ENCODE measurements around the gene ZMYM3.
"Not testable (repeated sequence)": the region's sequence is repeated elsewhere in the genome, so short reads cannot be mapped to it uniquely, and the experiment has no call there.

ZMYM3 gene
- 29.0 to 44.6 reads per million in 2 donors for total RNA-seq

DNA sequence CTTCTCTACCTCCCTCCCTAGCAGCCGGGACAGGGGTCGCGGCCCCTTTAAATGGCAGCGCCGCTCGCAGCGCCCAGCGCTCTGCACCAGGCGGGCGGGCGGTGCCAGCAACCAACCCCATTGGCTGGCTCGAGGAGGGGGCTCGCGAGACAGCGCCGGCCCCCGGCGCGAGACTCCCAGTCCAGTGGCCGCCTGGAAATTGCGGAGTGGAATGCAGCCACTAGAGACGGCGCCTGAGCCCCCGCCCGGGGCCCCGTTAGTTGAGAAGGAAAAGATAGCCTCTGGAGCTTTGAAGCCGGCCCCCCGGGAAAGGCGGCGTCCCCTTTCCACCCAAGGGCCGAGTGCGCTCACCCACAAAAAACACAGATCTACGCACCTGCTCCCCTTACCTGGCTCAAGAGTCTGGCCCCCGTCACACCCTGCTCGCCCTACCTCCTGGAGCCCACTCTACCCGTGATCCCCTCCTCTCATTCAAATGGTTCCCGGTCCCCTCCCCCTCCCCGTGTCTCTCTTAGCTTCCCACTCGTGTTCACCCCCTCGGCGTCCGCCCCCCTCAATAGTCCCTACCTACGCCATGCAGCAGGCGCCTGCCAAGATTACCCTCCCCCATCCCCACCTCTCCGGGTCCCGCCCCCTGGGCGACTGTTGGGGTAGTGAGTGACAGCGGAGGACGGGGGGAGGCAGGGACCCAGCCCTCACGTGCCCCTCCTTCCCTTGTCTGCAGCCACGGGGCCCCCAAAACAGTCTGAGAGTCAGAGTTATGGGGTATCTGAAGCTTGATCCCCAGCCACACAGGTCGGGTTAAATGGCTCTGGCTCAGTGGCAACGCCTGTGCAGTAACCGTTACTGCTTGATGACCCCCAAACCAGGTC, at the start of gene ZMYM3:
ZMYM3 (minus strand) TSS at position 49 of the 872 bp plus-strand sequence. CDS start 885 bp downstream, outside the sequence.
- peak; percentile 62 for DNase-seq

DNA sequence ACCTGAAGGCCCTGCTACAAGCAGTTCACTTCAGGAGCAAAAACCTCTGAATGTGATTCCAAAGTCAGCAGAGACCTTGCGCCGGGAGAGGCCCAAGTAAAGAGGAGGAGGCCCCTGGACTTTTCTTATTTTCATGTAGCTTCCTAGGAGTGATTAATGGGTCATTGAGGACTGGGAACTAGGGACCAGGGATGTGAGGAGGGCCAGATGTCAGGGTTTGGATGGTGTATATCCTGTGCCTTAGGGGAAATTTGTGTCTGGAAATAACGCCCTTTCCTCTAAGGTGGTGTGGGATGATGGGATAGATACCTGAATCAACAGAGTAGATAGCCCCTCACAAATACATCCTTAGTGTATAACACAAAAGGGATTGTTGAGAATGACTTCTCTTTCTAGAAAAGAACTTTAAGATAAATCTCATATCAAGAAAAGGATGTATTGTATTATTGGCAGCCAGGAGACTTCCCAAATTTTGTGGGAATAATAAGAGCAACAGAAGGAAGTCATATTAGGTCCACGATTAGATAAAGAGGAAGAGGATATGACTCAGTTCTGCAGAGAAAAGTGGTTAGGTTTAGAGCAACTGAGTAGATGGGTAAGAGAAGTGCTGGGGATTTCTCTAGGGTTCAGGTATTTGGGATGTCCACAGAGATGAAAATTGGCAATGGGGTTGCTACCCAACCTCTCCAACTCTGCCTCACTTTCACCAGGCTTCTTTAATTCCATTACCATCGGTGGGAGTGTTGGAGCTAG, 48.7 kb upstream of the ZMYM3 start:
- DNase-seq: no peak

GRCh38 chrX:71301195-71301924, 47.4 kb upstream of the ZMYM3 start, which contains the start of gene ITGB1BP2:
TSS of gene ITGB1BP2 (plus strand) at chrX:71301750. CDS start at chrX:71301807, 57 bp downstream.
- no peak for DNase-seq

- not testable (repeated sequence) for DNase-seq
Measured at GRCh38 chrX:71300495-71300894, 46.6 kb upstream of the ZMYM3 start.

DNA sequence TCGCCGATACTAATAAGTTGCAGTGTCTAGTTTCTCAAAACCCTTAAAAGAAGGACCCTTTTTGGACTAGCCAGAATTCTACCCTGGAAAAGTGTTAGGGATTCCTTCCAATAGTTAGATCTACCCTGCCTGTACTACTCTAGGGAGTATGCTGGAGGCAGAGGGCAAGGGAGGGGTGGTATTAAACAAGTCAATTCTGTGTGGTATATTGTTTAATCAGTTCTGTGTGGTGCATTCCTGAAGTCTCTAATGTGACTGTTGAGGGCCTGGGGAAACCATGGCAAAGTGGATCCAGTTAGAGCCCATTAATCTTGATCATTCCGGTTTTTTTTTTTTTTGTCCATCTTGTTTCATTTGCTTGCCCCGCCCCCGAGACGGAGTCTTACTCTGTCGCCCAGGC, 46.1 kb upstream of the ZMYM3 start:
- DNase-seq: not testable (repeated sequence)

DNA sequence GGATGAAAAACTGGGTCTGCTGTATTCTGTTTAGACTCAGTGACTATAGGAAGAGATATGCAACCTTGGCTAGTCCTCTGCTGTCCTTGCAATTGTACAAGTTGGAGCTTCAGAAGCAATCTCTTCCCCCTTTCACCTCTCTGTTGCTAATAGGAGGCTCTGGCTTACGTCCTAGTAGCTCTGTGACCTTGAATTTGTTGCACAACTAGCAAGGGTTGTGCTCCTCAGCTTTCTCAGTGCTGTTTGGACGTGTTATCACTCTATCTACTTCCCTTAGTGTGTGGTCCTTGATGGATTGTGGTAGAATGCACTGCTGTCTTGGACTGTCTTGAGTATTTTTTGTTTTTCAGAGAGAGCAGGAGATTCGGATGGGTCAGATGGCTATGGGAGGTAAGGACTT, 44.2 kb upstream of the ZMYM3 start:
- DNase-seq: no peak

DNA sequence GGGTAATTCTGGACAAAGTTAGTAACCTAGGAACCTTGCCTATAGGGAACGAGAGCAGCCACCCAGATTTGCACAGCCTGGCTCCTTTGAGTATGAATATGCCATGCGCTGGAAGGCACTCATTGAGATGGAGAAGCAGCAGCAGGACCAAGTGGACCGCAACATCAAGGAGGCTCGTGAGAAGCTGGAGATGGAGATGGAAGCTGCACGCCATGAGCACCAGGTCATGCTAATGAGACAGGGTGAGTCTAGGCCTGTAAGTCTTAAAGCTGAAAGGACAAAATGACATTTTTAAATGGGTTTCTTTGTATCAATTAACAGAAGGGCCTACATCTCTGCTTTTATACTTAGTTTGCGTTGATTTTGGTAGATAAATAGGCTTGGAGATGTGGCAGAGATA, 42.9 kb upstream of the ZMYM3 start:
- DNase-seq: no peak

GRCh38 chrX:71292669-71293365, 38.9 kb upstream of the ZMYM3 start:
- DNase-seq: no peak

DNA sequence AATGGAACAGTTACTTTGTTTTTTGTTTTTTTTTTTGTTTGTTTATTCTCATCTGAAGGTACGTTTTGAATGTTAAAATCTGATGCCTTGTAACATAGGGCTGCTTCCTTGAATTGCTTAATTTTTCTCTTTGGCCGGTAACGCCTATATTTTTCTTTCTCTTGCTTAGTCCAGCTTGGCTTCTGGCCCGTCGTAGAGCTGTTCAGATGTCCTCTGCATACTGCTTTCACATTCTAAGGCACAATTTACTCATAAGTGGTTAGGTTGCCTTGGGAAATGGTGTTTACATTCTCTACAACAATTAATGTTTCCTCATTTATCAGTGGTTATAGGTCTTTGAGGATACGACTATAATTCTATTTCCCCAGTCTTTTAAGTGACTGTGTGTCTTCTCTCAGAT, 37.4 kb upstream of the ZMYM3 start:
- DNase-seq: no peak

DNA sequence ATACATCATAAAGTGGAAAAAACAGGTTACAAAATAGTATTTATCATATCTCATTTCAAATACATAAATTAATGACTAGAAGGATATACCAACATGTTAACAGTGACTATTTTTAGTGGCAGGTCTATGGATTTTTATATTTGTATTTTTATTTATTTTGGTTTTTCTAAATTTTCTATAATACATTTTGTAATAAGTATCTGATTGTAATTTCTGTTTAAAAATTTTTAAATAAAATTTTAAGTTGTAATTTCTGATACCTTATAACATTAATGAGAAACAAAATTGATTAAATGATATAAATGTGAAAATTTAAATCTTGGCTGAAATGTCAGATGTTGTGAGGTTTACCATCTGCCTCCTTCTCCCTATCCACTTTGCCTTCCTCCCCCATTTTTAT, 32.0 kb upstream of the ZMYM3 start:
- DNase-seq: no peak

- peak; percentile 68 for DNase-seq
Measured at GRCh38 chrX:71283403-71284143, 29.6 kb upstream of the ZMYM3 start, which contains the start of gene NONO. TSS of gene NONO (plus strand) at chrX:71283635. CDS start at chrX:71290638, 7,003 bp downstream.

- peak; percentile 10 for DNase-seq
Measured at GRCh38 chrX:71282514-71283402, 28.8 kb upstream of the ZMYM3 start.

GRCh38 chrX:71281300-71281699, 27.4 kb upstream of the ZMYM3 start:
- not testable (repeated sequence) for DNase-seq

DNA sequence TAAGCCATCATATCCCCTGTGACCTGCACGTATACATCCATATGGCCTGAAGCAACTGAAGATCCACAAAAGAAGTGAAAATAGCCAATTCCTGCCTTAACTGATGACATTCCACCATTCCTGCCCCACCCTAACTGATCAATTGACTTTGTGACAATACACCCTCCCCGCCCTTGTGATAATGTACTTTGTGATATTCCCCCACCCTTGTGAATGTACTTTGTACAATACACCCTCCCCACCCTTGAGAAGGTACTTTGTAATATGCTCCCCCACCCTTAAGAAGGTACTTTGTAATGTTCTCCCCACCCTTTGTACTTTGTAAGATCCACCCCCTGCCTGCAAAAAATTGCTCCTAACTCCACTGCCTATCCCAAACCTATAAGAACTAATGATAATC, 18.4 kb upstream of the ZMYM3 start:
- not testable (repeated sequence) for DNase-seq

DNA sequence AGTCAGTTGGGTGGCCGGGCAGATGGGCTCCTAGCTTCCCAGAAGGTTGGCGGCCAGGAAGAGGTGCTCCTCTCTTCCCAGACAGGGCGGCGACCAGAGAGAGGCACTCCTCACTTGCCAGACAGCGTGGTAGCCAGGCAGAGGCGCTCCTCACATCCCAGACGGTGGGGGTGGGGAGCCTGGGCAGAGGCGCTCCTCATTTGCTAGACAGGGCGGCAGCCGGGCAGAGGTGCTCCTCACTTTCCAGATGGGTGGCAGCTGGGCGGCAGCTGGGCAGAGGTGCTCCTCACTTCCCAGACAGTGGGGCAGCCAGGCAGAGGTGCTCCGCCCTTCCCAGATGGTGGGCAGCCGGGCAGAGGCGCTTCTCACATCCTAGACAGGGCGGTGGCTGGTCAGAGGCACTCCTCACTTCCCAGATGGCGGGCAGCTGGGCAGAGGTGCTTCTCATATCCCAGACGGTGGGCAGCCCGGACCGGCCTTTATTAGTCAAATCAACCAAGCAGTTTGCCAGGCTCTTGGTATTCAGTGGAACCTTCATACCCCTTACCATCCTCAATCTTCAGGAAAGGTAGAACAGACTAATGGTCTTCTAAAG, 16.0 kb upstream of the ZMYM3 start:
- no peak for DNase-seq

GRCh38 chrX:71268624-71269023, 14.7 kb upstream of the ZMYM3 start:
- DNase-seq: not testable (repeated sequence)

DNA sequence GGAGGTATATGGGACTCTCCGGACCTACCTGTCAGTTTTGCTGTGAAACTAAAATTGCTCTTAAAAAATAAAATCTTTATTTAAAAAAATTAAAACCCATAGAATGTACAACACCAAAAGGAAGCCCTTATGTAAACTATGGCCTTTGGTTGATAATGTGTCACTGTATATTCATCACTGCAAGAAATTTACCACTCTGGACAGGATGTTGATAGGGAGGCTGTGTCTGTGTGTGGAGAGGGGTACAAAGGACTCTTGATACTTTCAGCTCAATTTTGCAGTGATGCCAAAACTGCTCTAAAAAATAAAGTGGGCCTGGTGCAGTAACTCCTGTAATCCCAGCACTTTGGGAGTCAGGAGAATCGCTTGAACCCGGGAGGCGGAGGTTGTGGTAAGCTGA, 2.9 kb upstream of the ZMYM3 start:
- DNase-seq: no peak

- DNase-seq: no peak
Measured at GRCh38 chrX:71256051-71256450, 2.1 kb upstream of the ZMYM3 start.

DNA sequence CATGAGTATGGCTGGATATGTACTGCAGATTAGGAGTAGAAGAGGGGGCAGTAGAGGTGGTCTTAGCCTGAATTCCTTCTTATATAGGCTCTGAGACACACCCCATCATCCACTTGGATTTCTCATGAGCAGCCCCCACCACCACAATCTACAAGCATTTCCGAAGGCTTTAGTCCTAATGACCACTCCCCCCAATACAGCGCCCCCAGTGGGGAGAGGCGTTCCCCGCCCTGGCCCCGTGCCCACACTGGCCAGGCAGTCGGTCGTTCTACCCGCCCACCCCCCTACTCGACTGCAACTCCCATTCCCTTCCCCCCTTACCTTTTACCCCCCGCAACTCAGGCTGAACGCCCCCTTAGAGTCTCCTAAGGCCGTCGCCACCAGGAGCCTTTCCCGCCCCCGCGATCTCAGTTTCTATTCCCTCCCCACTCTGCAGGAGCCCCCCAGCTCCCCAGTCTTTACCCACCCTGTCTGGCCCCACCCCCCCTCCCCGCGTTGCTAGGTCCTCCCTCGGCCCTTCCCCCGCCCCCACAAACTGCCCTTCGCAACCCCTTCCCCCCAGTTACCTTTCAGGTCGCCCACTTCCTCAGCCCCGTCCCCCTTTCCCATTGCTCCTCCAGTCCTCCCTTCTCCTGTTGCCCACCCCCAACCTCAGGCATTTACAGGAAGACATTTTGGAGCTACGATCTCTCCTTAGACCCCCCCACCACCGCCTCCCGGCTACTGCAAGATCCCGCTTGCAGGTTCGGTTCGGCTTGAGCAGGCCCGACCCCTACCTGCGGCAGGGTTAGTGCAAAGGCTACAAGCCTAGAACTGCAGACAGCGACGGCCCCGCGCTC, 468 bp downstream of the ZMYM3 start:
- DNase-seq: peak; percentile 33
